ENCODE data around the gene CDT1. TPM values are rescaled to one million over a fixed set of nuclear protein-coding genes. Genes with fewer than 3 reads are reported as not detected.
"Not testable (repeated sequence)": the region's sequence is repeated elsewhere in the genome, so short reads cannot be mapped to it uniquely, and the experiment has no call there.

CDT1 gene
- total RNA-seq, 1 donor from 2014 or later: 21.6 TPM

- no peak for ATAC-seq
Measured at GRCh38 chr16:88819126-88819525, 15.5 kb downstream of the CDT1 start.

DNA sequence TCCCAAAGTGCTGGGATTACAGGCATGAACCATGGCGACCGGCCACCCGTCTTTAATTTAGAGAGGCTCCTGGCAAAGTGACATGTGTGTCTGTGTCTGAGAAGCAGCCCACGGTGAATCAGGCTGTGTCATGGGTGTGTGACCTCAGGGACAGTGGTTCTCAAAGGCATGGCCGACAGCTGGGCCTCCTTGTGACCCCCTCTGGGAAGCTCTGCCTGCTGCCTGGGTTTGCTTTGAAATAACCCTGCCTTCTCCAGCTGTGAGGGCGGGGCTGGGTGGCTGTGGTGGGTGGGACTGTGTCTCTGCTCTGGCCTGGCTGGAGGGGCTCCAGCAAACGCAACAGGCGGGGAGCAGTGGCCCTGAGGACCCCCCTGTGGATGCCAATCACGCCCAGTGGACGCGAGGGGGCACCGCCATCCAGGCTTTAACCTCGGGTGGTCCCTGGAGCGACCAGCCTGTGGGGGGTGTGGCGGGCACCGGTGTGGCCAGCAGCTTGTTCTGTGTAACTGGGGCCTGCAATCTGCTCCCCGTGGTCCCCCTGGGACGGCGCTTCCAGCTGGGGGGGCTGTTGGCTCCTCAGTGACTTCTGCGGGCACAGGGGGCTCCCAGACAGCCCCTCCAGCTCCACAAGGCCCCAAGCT lies 16.9 kb downstream of the CDT1 start:
- no peak for ATAC-seq

DNA sequence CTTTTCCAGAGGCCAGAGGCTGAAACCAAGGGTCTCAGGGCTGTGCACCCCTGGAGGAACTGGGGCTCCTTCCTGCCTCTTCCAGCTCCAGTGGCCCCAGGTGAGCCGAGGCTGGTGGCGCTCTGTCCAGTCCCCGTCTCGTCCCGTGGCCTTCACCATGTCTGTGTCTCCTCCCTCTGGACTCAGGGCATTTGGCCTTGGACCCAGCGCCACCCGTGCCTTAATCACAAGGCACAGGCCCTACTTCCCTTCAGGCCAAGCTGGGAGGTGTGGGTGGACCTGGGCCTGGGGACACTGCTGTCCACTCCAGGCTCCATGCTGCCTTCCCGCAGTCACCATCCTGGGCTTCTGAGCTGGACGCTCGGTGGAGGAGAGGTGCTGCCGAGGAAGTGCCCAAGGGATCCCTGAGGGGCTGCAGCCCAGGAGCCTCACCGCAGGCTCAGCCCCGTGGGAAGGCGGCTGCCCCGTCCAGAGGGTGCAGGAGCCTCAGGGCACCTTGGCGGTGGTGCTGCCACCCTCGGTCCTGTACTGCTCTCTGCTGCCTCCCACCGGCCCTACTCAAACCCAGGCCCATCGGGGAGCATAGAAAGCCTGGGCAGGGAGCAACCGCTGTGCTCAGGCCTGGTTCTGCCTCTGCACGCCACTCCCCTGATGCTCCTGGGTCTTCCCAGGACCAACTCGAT lies 17.7 kb downstream of the CDT1 start:
- ATAC-seq: no peak

DNA sequence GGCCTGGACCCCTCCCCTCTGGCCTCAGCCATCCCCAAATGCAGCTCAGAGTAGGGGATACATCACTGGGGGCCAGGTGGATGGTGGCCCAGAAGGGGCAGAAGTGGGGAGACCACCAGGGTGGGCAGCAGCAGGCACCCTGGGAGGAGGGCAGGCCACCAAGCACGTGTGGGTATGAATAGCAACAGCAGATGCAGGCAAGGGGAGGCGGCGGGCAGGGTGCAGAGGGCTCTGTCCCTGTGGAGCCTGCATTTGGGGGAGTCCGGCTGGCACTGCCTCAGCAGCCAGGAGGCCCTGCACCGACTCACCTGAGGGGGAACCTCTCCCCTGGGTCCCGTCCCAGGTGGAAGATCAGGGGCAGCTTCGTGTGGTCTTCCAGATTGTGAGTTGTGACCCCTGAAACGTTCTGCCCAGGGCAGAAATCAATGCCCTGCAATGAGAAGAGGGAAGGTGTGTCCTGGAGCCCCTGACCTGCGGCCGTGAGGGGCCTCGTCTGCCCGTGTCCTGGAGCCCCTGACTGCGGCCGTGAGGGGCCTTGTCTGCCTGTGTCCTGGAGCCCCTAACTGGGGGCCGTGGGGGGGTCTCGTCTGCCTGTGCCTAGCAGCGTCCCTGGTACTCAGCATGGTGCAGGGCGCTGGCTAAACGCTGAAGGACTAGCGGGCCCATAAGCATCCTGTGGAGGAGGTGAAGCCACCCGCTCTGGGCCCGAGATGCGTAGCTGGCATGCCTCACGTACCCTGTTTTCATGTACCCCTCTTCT lies 18.9 kb downstream of the CDT1 start:
- ATAC-seq: no peak

GRCh38 chr16:88823646-88824045 lies 20.1 kb downstream of the CDT1 start:
- ATAC-seq: not testable (repeated sequence)

DNA sequence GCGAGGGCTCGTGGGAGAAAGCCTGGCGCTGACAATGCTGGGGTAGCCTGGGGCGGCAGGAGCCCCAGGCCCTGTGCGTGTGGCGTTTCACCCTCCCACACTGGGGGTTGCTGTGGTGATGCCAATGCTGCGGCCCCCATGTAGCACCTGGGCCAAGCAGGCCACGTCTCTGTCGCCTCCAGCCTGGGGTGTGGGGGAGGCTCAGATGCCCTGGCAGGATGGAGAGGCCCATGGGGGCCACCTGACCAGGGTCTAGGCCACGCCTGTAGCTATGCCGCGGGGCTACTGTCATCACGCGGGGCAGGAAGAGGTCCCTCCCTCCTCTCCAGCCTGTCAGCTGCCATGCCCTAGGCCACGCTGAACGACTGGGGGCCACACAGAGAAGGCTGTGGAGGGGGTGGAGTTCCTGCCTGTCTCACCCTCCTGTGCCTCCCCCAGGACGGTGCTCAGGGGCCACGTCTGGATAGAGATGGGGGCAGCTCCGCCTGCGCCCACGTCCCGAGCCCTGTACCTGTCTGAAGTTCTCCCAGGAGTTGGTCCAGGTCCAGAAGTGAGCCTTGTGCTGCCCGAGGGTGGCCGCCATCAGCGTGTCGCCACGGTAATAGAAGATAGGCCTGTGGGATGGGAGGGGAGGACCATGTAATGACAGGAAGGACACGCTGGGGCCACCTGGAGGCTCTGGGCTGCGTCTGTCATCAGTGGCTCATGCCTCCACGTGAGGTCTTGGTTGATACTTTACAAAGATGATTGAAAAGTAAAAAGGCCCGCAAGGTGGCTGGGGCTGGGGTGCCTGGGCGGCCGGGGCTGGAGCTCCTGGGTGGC lies 20.9 kb downstream of the CDT1 start:
- ATAC-seq: no peak

- no peak for ATAC-seq
Measured at GRCh38 chr16:88825146-88825545, 21.6 kb downstream of the CDT1 start.

GRCh38 chr16:88826070-88826840 lies 22.7 kb downstream of the CDT1 start:
- ATAC-seq: peak; percentile 87

DNA sequence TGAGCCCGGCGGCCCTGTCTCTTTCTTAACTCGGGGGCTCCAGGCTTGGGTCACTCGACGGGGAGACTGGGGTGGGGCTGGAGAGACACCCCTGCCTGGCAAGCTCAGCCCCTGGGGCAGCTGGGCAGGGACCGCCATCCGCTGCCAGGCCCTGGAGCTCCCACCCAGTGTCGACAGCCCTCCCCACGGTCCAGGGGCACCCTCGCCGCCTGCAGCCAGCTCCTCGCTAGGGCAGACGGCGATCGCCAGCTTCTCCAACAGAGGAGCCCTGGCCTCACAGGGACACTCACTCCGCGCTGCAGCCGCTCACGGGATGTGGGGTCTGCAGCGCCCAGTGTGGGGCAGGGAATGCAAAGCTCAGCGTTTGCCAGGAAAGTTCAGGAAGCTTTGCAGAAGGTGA lies 24.1 kb downstream of the CDT1 start:
- ATAC-seq: no peak

DNA sequence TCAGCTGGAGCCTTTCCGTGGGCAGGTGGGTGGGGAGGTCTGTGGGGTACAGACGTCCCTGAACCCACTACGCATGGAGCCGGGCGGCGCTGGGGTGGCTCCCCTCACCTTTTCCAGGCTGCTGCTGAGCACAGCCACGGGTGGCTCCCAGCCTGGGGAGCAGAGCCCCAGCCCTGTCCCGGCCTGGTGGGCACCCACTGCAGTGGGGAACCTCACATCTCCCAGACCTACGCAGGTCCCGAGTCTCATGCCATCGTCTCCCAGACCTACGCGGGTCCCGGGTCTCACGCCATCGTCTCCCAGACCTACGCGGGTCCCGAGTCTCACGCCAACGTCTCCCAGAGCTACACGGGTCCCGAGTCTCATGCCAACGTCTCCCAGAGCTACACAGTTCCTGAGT lies 25.1 kb downstream of the CDT1 start:
- ATAC-seq: no peak

GRCh38 chr16:88830258-88830657 lies 26.7 kb downstream of the CDT1 start:
- ATAC-seq: no peak

- ATAC-seq: no peak
Measured at GRCh38 chr16:88830783-88831182, 27.2 kb downstream of the CDT1 start.

DNA sequence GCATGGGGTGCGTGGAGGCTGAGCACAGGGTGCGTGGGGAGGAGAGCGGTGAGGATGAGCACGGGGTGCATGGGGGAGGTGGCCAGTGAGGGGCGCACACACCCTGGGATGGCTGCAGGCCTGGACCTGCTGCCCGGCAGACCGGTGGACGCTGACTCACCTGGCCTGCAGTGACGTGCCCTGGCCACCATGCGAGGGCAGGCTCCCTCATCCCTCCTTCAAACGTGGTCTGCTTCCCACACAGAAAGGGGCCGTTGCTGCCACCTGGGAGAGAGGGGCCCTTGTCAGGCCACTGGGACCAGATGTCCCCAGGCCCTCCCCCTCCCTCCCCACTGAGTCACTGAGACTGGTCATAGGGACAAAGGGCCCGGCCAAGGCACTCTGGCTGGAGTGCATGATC lies 28.2 kb downstream of the CDT1 start:
- peak; percentile 45 for ATAC-seq

- no peak for ATAC-seq
Measured at GRCh38 chr16:88833086-88833485, 29.5 kb downstream of the CDT1 start.

GRCh38 chr16:88834670-88835069 lies 31.1 kb downstream of the CDT1 start:
- ATAC-seq: no peak

- no peak for ATAC-seq
Measured at GRCh38 chr16:88835383-88835782, 31.8 kb downstream of the CDT1 start.

GRCh38 chr16:88835818-88836217 lies 32.2 kb downstream of the CDT1 start:
- ATAC-seq: no peak

- no peak for ATAC-seq
Measured at GRCh38 chr16:88836791-88837190, 33.2 kb downstream of the CDT1 start.

- ATAC-seq: no peak
Measured at GRCh38 chr16:88837806-88838205, 34.2 kb downstream of the CDT1 start.

DNA sequence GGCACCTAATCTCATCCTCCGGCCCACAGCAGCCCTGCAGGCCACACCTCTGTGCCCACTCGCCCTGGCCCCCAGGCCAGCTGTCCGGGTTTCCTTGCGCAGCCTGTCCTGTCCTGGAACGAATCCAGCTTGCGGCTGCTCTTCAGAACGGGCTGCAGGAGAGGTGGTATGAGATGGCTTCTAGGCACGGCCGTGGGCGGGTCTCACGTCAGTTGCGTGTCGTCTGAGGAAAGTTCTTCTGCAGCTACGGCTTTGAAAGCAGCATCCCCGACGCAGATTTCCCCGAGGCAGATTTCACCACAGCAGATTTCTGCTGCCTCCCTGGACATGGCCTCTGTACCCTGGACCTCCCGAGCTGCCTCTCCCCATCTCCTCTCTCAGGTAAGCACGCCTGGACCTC lies 35.0 kb downstream of the CDT1 start:
- ATAC-seq: no peak

DNA sequence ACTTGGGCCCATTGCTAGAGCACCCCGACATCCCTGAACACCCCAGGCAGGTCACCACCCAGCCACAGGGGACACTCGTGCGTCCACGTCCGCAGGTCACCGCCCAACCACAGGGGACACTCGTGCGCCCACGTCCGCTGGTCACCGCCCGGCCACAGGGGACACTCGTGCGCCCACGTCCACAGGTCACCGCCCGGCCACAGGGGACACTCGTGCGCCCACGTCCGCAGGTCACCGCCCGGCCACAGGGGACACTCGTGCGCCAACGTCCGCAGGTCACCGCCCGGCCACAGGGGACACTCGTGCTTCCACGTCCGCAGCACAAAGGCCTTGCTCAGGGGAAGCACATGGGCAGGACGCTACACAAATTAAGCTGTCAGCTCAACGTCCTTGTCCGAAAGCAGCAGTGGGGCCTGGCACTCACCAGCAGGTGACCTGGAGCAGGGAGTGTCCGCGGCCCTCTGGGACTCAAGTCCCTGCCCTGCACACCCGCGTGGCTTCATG lies 35.5 kb downstream of the CDT1 start:
- ATAC-seq: no peak

Data from esophagus mucosa (tissue), 1 donor.